ENCODE measurements around the gene PRKG1.

DNA sequence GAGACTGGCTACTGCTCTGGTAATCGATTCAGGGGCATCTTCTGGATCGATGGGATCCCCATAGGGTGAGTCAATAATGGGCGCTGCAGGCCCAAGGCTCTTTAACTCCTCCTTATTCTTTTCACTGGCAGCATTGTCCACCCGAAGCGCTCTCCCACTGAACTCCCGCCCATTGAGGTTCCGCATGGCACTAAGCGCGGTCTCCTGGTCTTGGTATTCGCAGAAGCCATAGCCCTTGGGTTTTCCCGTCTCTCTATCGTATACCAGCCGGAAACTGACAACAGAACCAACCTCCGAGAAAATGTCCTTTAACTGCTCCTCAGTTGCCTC lies 624.8 kb downstream of the PRKG1 start:
- no peak for TF ChIP-seq EZH2phosphoT487 (IDR thresholded peaks at IDR 0.05; ENCODE audit: borderline replicate concordance, low read length)
- TF ChIP-seq, protein P1, sequence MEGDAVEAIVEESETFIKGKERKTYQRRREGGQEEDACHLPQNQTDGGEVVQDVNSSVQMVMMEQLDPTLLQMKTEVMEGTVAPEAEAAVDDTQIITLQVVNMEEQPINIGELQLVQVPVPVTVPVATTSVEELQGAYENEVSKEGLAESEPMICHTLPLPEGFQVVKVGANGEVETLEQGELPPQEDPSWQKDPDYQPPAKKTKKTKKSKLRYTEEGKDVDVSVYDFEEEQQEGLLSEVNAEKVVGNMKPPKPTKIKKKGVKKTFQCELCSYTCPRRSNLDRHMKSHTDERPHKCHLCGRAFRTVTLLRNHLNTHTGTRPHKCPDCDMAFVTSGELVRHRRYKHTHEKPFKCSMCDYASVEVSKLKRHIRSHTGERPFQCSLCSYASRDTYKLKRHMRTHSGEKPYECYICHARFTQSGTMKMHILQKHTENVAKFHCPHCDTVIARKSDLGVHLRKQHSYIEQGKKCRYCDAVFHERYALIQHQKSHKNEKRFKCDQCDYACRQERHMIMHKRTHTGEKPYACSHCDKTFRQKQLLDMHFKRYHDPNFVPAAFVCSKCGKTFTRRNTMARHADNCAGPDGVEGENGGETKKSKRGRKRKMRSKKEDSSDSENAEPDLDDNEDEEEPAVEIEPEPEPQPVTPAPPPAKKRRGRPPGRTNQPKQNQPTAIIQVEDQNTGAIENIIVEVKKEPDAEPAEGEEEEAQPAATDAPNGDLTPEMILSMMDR (conservative IDR thresholded peaks at IDR 0.05; ENCODE audit: low read depth, low read length), result no peak
- no peak for TF ChIP-seq EZH2 (IDR thresholded peaks at IDR 0.05; ENCODE audit: low read length, unreplicated experiment)
